OCI-LY3 (cell line): ENCODE results near the gene IFT43.

Source experiments
- H2AFZ ChIP-seq: fragments of 200-600, 300-600 bp; shearing (Covaris generic); 2 replicates; pipeline ENCODE4 v1.6.0; 2014; ENCODE audit warnings: antibody characterized with exemption, low read depth, low read length
- H3K27ac ChIP-seq: fragments of 200-600, 300-600 bp; sonication (generic); 2 replicates; pipeline ENCODE4 v1.5.1; 2014; ENCODE audit warnings: mild to moderate bottlenecking, low read length, moderate library complexity, mixed read lengths
- H3K27me3 ChIP-seq: fragments of 200-600, 300-600 bp; sonication (generic); 2 replicates; pipeline ENCODE4 v1.6.1; 2014; ENCODE audit warnings: low read depth, low read length, mixed read lengths
- H3K36me3 ChIP-seq: fragments of 200-600, 300-600 bp; sonication (generic); replicated peaks from 2 replicates; pipeline ENCODE3; 2014; ENCODE audit warnings: low read depth, low read length, mixed read lengths
- H3K4me1 ChIP-seq: fragments of 300-600, 200-600 bp; sonication (generic); 2 replicates; pipeline ENCODE4 v1.6.1; 2014; ENCODE audit warnings: low read length, mixed read lengths
- H3K4me2 ChIP-seq: fragments of 200-600, 300-600 bp; sonication (generic); 2 replicates; pipeline ENCODE4 v1.6.1; 2014; ENCODE audit warnings: low read length, mixed read lengths
- H3K4me3 ChIP-seq: fragments of 300-600, 200-600 bp; sonication (generic); 2 replicates; pipeline ENCODE4 v1.5.1; 2014; ENCODE audit warnings: antibody characterized with exemption, mild to moderate bottlenecking, low read length, moderate library complexity
- H3K79me2 ChIP-seq: fragments of 300-600, 200-600 bp; shearing (Covaris generic); 2 replicates; pipeline ENCODE4 v1.6.1; 2014; ENCODE audit warnings: mild to moderate bottlenecking, low read length, mixed read lengths
- H3K9ac ChIP-seq: fragments of 300-600, 200-600 bp; shearing (Covaris generic); 2 replicates; pipeline ENCODE4 v1.6.0; 2014; ENCODE audit warnings: mild to moderate bottlenecking, low read length, moderate library complexity
- H3K9me3 ChIP-seq: fragments of 200-600, 300-600 bp; shearing (Covaris generic); 2 replicates; pipeline ENCODE4 v1.6.1; 2014; ENCODE audit warnings: low read length, mixed read lengths; ENCODE audit not compliant: insufficient read depth
- H4K20me1 ChIP-seq: fragments of 200-600, 300-600 bp; sonication (generic); 2 replicates; pipeline ENCODE4 v1.6.1; 2016; ENCODE audit warnings: low read length, mixed read lengths; ENCODE audit not compliant: insufficient read depth
- CTCF ChIP-seq: fragments of 200-600, 300-600 bp; sonication (generic); IDR thresholded peaks from 2 replicates; pipeline ENCODE4 v1.5.1; 2014; ENCODE audit warnings: antibody characterized with exemption, low read length, low read depth
- EZH2phosphoT487 ChIP-seq: fragments of 200-600 bp; shearing (Covaris generic); IDR thresholded peaks from 2 replicates; pipeline ENCODE4 v1.6.1; 2018; ENCODE audit warnings: antibody characterized with exemption, mixed run types, low read depth

The IFT43 gene

GRCh38 chr14:75946785-75947184, 38.8 kb upstream of the IFT43 start:
- no peaks in the 10 kb centered on the region for H3K4me1 ChIP-seq
- TF ChIP-seq EZH2phosphoT487 (no peak), CTCF (no peak)
- no peak overlapping the region for H2AFZ ChIP-seq
- no peaks in the 10 kb centered on the region for H3K27me3 ChIP-seq
- no peaks in the 10 kb centered on the region for H3K36me3 ChIP-seq
- H3K9me3 ChIP-seq: no peaks in the 10 kb centered on the region
- H3K27ac ChIP-seq: no peak overlapping the region
- H3K4me3 ChIP-seq: no peak overlapping the region
- no peaks in the 10 kb centered on the region for H4K20me1 ChIP-seq
- no peaks in the 10 kb centered on the region for H3K79me2 ChIP-seq
- no peak overlapping the region for H3K9ac ChIP-seq
- no peak overlapping the region for H3K4me2 ChIP-seq

DNA sequence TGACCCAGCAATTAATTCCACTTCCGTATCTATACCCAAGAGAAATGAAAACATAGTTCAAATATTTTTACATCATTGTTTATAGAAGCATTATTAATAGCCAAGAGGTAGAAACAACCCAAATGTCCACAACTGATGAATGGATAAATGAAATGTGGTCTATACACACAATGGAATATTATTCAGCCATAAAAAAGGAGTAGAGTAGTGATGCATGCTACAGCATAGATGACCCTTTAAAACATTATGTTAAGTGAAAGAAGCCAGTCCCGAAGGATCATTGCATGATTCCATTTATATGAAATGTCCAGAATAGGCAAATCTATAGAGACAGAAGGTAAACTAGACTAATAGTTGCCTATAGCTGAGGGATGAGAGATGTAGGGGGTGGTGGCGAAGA, 33.1 kb upstream of the IFT43 start:
- no peak overlapping the region for H3K4me3 ChIP-seq
- no peaks in the 10 kb centered on the region for H3K79me2 ChIP-seq
- H2AFZ ChIP-seq: no peak overlapping the region
- no peak overlapping the region for H3K27ac ChIP-seq
- no peak overlapping the region for H3K9ac ChIP-seq
- no peak overlapping the region for H3K4me2 ChIP-seq
- no peaks in the 10 kb centered on the region for H3K27me3 ChIP-seq
- H3K4me1 ChIP-seq: peaks cover 13% of the 10 kb centered on the region
- no peaks in the 10 kb centered on the region for H4K20me1 ChIP-seq
- H3K36me3 ChIP-seq: peaks cover 3% of the 10 kb centered on the region
- no peak for TF ChIP-seq EZH2phosphoT487
- no peak for TF ChIP-seq CTCF
- no peaks in the 10 kb centered on the region for H3K9me3 ChIP-seq

- no peak overlapping the region for H3K4me3 ChIP-seq
- H3K36me3 ChIP-seq: peaks cover 3% of the 10 kb centered on the region
- TF ChIP-seq EZH2phosphoT487: no peak
- no peak for TF ChIP-seq CTCF
- H3K27me3 ChIP-seq: no peaks in the 10 kb centered on the region
- no peak overlapping the region for H3K9ac ChIP-seq
- no peaks in the 10 kb centered on the region for H3K79me2 ChIP-seq
- no peak overlapping the region for H2AFZ ChIP-seq
- no peak overlapping the region for H3K4me2 ChIP-seq
- no peaks in the 10 kb centered on the region for H3K9me3 ChIP-seq
- no peak overlapping the region for H3K27ac ChIP-seq
- H4K20me1 ChIP-seq: no peaks in the 10 kb centered on the region
- H3K4me1 ChIP-seq: peaks cover 7% of the 10 kb centered on the region
These were observed 26.5 kb upstream of the IFT43 start for GRCh38 chr14:75959031-75959430.

DNA sequence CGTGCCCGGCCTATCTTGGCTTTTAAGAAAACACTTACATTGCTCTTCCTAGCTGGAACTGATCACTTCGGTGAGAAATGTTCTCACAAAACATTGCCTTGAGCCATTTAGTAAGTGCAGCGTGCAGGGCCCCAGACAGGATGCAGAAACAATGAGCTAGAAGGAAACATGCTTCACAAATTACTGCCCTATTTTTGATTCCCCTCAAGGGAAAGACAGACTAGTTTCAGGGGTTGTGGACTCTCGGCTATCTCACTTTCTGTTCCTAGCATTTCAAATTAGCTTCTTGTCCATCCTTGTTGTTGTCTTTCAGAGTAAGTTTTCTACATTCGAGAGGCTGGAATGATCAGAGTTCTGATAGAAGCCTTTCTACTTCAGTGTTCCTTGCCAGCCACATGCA, 25.3 kb upstream of the IFT43 start:
- Histone ChIP-seq H3K9me3 (no peaks in the 10 kb centered on the region), H4K20me1 (no peaks in the 10 kb centered on the region), H3K4me3 (no peak overlapping the region), H3K79me2 (no peaks in the 10 kb centered on the region), H3K27me3 (no peaks in the 10 kb centered on the region), H3K4me2 (no peak overlapping the region), H3K27ac (no peak overlapping the region), H3K9ac (no peak overlapping the region), H2AFZ (no peak overlapping the region), H3K36me3 (peaks cover 2% of the 10 kb centered on the region), H3K4me1 (no peaks in the 10 kb centered on the region)
- TF ChIP-seq EZH2phosphoT487 (no peak), CTCF (no peak)
